DOHH2 (cell line): ENCODE measurements around the gene DRD2.

ENCODE experiments used
- CTCF ChIP-seq: fragments of 200-600 bp; sonication (generic); IDR thresholded peaks from one replicate; pipeline ENCODE4 v1.5.1; 2014; ENCODE audit warnings: antibody characterized with exemption, mild to moderate bottlenecking, low read depth, low read length; ENCODE audit not compliant: poor library complexity, severe bottlenecking
- EZH2phosphoT487 ChIP-seq: fragments of 200-600 bp; sonication (generic); IDR thresholded peaks from 2 replicates; pipeline ENCODE4 v1.6.1; 2017; ENCODE audit warnings: borderline replicate concordance, mild to moderate bottlenecking, antibody characterized with exemption, low read length, moderate library complexity, mixed read lengths

DNA sequence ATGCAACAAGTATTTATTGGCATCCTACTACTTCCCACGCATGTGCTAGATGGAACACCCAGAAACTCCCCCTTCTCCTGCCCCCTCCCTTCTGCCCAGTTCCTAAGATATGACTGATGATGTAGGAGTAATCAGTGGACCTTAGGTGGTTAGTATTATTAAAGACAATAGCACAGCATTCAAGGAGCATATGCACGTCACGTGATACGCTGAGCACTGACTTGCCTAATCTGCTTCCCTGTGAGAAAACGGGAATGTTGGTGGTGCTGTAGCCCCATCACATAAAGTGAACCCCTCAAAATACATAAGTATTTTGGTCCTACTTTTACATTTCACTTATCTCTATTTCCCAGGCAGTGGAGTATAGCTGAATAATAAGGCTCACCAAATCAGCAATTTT lies 12.4 kb downstream of the DRD2 start:
- TF ChIP-seq CTCF (no peak), EZH2phosphoT487 (no peak)
